ENCODE measurements around the gene PMEL.
"Not testable (repeated sequence)": the region's sequence is repeated elsewhere in the genome, so short reads cannot be mapped to it uniquely, and the experiment has no call there.

PMEL gene

GRCh38 chr12:55919032-55919431 is 46.8 kb downstream of the PMEL start:
- DNase-seq: not testable (repeated sequence)

- DNase-seq: peak; percentile 80
Observed at GRCh38 chr12:55915482-55915859, 50.4 kb downstream of the PMEL start.

DNA sequence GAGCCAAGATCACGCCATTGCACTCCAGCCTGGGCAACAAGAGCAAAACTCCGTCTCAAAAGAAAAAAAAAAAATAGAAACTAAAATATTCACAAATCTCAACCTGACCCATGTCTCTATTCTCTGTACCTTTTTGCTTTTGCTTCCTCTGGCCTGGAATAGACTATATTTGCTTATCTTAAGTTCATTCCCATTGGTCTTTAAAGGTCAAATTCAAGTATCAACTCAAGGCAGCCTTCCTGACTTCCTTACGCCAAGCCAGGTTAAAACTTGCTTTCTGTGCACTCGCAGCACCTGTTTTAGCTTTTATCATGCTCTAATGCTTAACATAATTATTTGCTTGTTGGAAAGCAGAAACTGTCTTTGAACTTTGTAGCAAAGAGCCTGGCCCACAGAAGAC is 52.9 kb downstream of the PMEL start:
- DNase-seq: no peak

GRCh38 chr12:55909513-55909884 is 56.3 kb downstream of the PMEL start:
- DNase-seq: no peak

- no peak for DNase-seq
Observed at GRCh38 chr12:55908726-55909512, 56.9 kb downstream of the PMEL start.

DNA sequence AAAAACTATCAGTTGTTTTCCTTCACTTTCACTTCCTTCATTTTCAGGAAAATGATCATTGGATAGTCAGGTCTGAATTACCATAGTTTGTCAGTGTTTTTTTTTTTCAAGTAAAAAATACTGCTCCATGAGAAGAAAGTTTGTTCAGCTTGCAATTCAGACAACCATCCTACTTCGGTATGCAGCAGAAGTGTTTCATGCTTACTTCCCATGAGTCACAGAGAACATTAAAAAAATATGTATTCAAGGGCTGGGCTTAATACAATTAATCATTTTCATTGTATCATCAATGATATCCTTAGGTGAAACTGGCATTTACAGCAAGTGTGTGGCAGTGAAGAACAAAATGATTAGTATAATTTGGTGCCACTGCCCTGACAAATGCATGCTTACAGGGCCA is 59.8 kb downstream of the PMEL start:
- DNase-seq: no peak

Data from inflammatory macrophage treated with lipopolysaccharide for 4 hours (primary cell).